HepG2 (cell line): Measurements from ENCODE around the gene BBS9. TPM values are rescaled to one million over a fixed set of nuclear protein-coding genes. Genes with fewer than 3 reads are reported as not detected.

ENCODE experiments used
- ATAC-seq: fragments of 200-7000 bp; cut with Tn5 transposase; 3 replicates; pipeline ENCODE4 v1.9.1; 2020; ENCODE audit warnings: mild to moderate bottlenecking, moderate library complexity
- BruUV-seq: library from RNA; stranded (reverse); fragments of 400-500 nt; replicated peaks from 2 replicates; lab custom pipeline; 2021; lab: Mats Ljungman, UMichigan
- CTCF ChIA-PET: fragments of 300-600 bp; formaldehyde crosslinking; extraction: SDS; loops from one replicate; lab custom pipeline; 2021; ENCODE audit warnings: low total read pairs, inconsistent platforms, low intra/inter-chr PET ratio; lab: Yijun Ruan, JAX
- POLR2A ChIA-PET: fragments of 350-600 bp; sonication (Branson Sonifier 250); formaldehyde crosslinking; loops from one replicate; lab custom pipeline; 2020; ENCODE audit warnings: antibody characterized with exemption, inconsistent platforms; lab: Yijun Ruan, JAX
- DNase-seq: peaks from one replicate; pipeline ENCODE4 v3.0.0-alpha.2; 2015; ENCODE audit warnings: low spot score
- FAIRE-seq: peaks from 3 replicates; lab custom pipeline; 2011; peaks lifted over from hg19 to GRCh38; lab: Jason Lieb, UNC
- H2AFZ ChIP-seq: one replicate; pipeline ENCODE4 v1.6.1; 2011; ENCODE audit warnings: low read length, inconsistent platforms
- H3K27ac ChIP-seq: fragments of 300-600 bp; 3 replicates; pipeline ENCODE4 v1.8.0; 2011; ENCODE audit warnings: mixed run types, mild to moderate bottlenecking, mixed read lengths, low read length, inconsistent platforms; ENCODE audit not compliant: insufficient read depth; ENCODE audit errors: extremely low read length
- H3K27me3 ChIP-seq, 2 experiments: fragments of 200-600 bp in 1 of 2; 2 replicates in 1 of 2; 3 replicates in 1 of 2; pipeline versions ENCODE4 v1.6.0 to v1.8.0; 2011; ENCODE audit warnings: low read length in 2 of 2, mild to moderate bottlenecking in 2 of 2, moderate library complexity in 2 of 2, inconsistent platforms in 1 of 2; ENCODE audit not compliant: insufficient read depth in 2 of 2, control insufficient read depth in 1 of 2
- H3K36me3 ChIP-seq, 2 experiments: fragments of 200-600 bp in 1 of 2; replicated peaks in 1 of 2; 2 replicates in 1 of 2; 3 replicates in 1 of 2; pipeline versions ENCODE4 v1.5.1 to v1.8.0; 2011; ENCODE audit warnings: low read length in 2 of 2, inconsistent platforms in 1 of 2; ENCODE audit not compliant: insufficient read depth in 2 of 2, control insufficient read depth in 1 of 2
- H3K4me1 ChIP-seq: 2 replicates; pipeline ENCODE4 v1.5.1; 2012; ENCODE audit warnings: low read length, inconsistent platforms; ENCODE audit not compliant: insufficient read depth
- H3K4me2 ChIP-seq: 2 replicates; pipeline ENCODE4 v1.6.0; 2011; ENCODE audit warnings: low read depth, low read length, inconsistent platforms
- H3K4me3 ChIP-seq, 3 experiments: fragments of 200-600 bp in 1 of 3; sonication (generic), shearing (Covaris generic) in 1 of 3; replicated peaks in 1 of 3; 2 replicates each; pipeline ENCODE4 v1.5.1; 2011 to 2016; ENCODE audit warnings: low read length in 3 of 3, inconsistent platforms in 2 of 3, low read depth in 2 of 3, mild to moderate bottlenecking in 2 of 3, control low read depth in 1 of 3, mixed read lengths in 1 of 3; ENCODE audit not compliant: insufficient read depth in 1 of 3
- H3K79me2 ChIP-seq: one replicate; pipeline ENCODE4 v1.6.1; 2011; ENCODE audit warnings: low read length, inconsistent platforms; ENCODE audit not compliant: insufficient read depth
- H3K9ac ChIP-seq: 2 replicates; pipeline ENCODE4 v1.6.0; 2011; ENCODE audit warnings: mild to moderate bottlenecking, low read depth, low read length, inconsistent platforms; ENCODE audit not compliant: insufficient read depth
- H3K9me3 ChIP-seq: 2 replicates; pipeline ENCODE4 v1.5.1; 2012; ENCODE audit warnings: mild to moderate bottlenecking, low read length
- H4K20me1 ChIP-seq: 2 replicates; pipeline ENCODE4 v1.6.0; 2011; ENCODE audit warnings: inconsistent platforms, mild to moderate bottlenecking, low read length, moderate library complexity; ENCODE audit not compliant: insufficient read depth
- BCL6 ChIP-seq: IDR thresholded peaks from 2 replicates; pipeline ENCODE4 v1.6.1; 2016; ENCODE audit warnings: missing genetic modification reagents, missing compliant biosample characterization
- CAMTA2 ChIP-seq: sonication (generic); formaldehyde crosslinking; IDR thresholded peaks from 2 replicates; pipeline ENCODE4 v1.4.0; 2020; ENCODE audit warnings: mild to moderate bottlenecking, missing genetic modification reagents, borderline replicate concordance
- CEBPB ChIP-seq: IDR thresholded peaks from 2 replicates; pipeline ENCODE4 v1.6.1; 2011; ENCODE audit warnings: low read depth, low read length, improper control_type of control experiment, borderline replicate concordance
- CTCF ChIP-seq: sonication (generic); formaldehyde crosslinking; IDR thresholded peaks from 2 replicates; pipeline ENCODE4 v1.5.0; 2020; ENCODE audit warnings: mild to moderate bottlenecking, missing genetic modification reagents, moderate library complexity
- MYPOP ChIP-seq: sonication (generic); formaldehyde crosslinking; IDR thresholded peaks from 2 replicates; pipeline ENCODE4 v1.8.1; 2023; ENCODE audit warnings: mild to moderate bottlenecking, moderate library complexity, missing genetic modification reagents
- RAD51 ChIP-seq: fragments of 450-650 bp; IDR thresholded peaks from 2 replicates; pipeline ENCODE4 v1.6.1; 2016; ENCODE audit warnings: borderline replicate concordance
- SMC3 ChIP-seq: IDR thresholded peaks from 2 replicates; pipeline ENCODE4 v1.6.1; 2011; ENCODE audit warnings: low read length, improper control_type of control experiment
- STAG1 ChIP-seq: sonication (generic); formaldehyde crosslinking; IDR thresholded peaks from 2 replicates; pipeline ENCODE4 v1.4.0; 2020; ENCODE audit warnings: missing genetic modification reagents
- XRCC5 ChIP-seq: fragments of 200-400 bp; formaldehyde crosslinking; optimal IDR thresholded peaks from 2 replicates; pipeline ENCODE3; 2017; ENCODE audit warnings: mild to moderate bottlenecking, low read length
- YEATS4 ChIP-seq: sonication (generic); formaldehyde crosslinking; IDR thresholded peaks from 2 replicates; pipeline ENCODE4 v1.4.0; 2020; ENCODE audit warnings: missing genetic modification reagents, borderline replicate concordance
- ZFP82 ChIP-seq: sonication (generic); formaldehyde crosslinking; IDR thresholded peaks from 2 replicates; pipeline ENCODE4 v1.5.1; 2020; ENCODE audit warnings: mild to moderate bottlenecking, missing genetic modification reagents, borderline replicate concordance
- ZNF17 ChIP-seq: sonication (generic); formaldehyde crosslinking; IDR thresholded peaks from 2 replicates; pipeline ENCODE4 v1.5.0; 2020; ENCODE audit warnings: mild to moderate bottlenecking, missing genetic modification reagents
- ZNF30 ChIP-seq: sonication (generic); formaldehyde crosslinking; IDR thresholded peaks from 2 replicates; pipeline ENCODE4 v1.5.0; 2020; ENCODE audit warnings: mild to moderate bottlenecking, missing genetic modification reagents
- ZNF777 ChIP-seq: sonication (generic); formaldehyde crosslinking; IDR thresholded peaks from 2 replicates; pipeline ENCODE4 v1.4.0; 2020; ENCODE audit warnings: missing genetic modification reagents
- WGBS: methylation state at CpG from one replicate; pipeline ENCODE4 v1.1.6; 2017; ENCODE audit warnings: low lambda C conversion rate; 5-methylcytosine and 5-hydroxymethylcytosine counted together
- in situ Hi-C: cut with HindIII; loops from 2 replicates; pipeline ENCODE4 v1.10.0; 2017; ENCODE audit warnings: low pct_unique_long_range_greater_than_20kb; ENCODE audit not compliant: extremely low pct_ligation_motif_present
- intact Hi-C: fragments of 100-400 bp; cut with micrococcal nuclease; formaldehyde crosslinking; loops from one replicate; pipeline ENCODE4 v1.10.0; 2022; ENCODE audit not compliant: unreplicated experiment
- polyA plus RNA-seq, 8 experiments: library from polyadenylated mRNA; depleted of rRNA in 3 of 8; stranded (reverse) in 7 of 8; unstranded in 1 of 8; fragments of >200 nt; fragmentation: Illumina TruSeq in 4 of 8; extraction: Trizol in 4 of 8; gene quantifications; 2 replicates each; pipeline versions ENCODE4 v1.2.1 to v1.2.3, GENCODE V29; 2011 to 2016; ENCODE audit warnings: low read depth in 4 of 8, missing spikeins in 1 of 8, mixed read lengths in 1 of 8; ENCODE audit not compliant: insufficient read depth in 1 of 8
- total RNA-seq, 5 experiments: library from RNA; depleted of rRNA; stranded (reverse); fragments of >200 nt; fragmentation: Illumina TruSeq; extraction: Trizol; gene quantifications; 2 replicates each; pipeline ENCODE4 v1.2.3, GENCODE V29; 2016; ENCODE audit warnings: low read depth in 1 of 5

Gene BBS9
- total and polyA plus RNA-seq, 2 of the 13 experiments (the other 11 are each of a cell fraction or from before 2014, with no cell fraction given) = 5.1 to 7.8 TPM

- no peak overlapping the region for H3K4me3 ChIP-seq
- no peak overlapping the region for H2AFZ ChIP-seq
- H4K20me1 ChIP-seq = no peaks in the 10 kb centered on the region
- intact Hi-C loops = loop anchor here (10.0 kb wide), 1 partner anchor 214 kb away; no protein-coding TSS in a partner anchor
- POLR2A ChIA-PET = no interaction called here
- BruUV-seq = no TSS peak
- 0% methylated on average over 1 of the region's 1 CpG for WGBS
- ATAC-seq = no peak
- peaks cover 11% of the 10 kb centered on the region for H3K4me1 ChIP-seq
- H3K36me3 ChIP-seq = no peaks in the 10 kb centered on the region
- TF ChIP-seq ZNF777 (no peak), CAMTA2 (CRISPR knock-in tag) (no peak), YEATS4 (CRISPR knock-in tag) (no peak), ZNF17 (CRISPR knock-in tag) (no peak), ZFP82 (CRISPR knock-in tag) (no peak), CEBPB (no peak)
- H3K9ac ChIP-seq = no peak overlapping the region
- no peak for FAIRE-seq
- no peak overlapping the region for H3K27ac ChIP-seq
- H3K79me2 ChIP-seq = no peaks in the 10 kb centered on the region
- DNase-seq = no peak
- no peaks in the 10 kb centered on the region for H3K9me3 ChIP-seq
- in situ Hi-C loops = loop anchor here (10.0 kb wide), 1 partner anchor 274 kb away; no protein-coding TSS in a partner anchor
- H3K27me3 ChIP-seq = no peaks in the 10 kb centered on the region
- no peak overlapping the region for H3K4me2 ChIP-seq
- CTCF ChIA-PET = no interaction called here
Measured at GRCh38 chr7:33458581-33458980, 329.2 kb downstream of the BBS9 start.

- Histone ChIP-seq H3K36me3 (no peaks in the 10 kb centered on the region), H3K4me1 (peaks cover 10% of the 10 kb centered on the region; the same call in 1 of the 2 replicates), H3K27ac (no peak overlapping the region), H3K9ac (no peak overlapping the region), H3K4me3 (no peak overlapping the region), H3K27me3 (no peaks in the 10 kb centered on the region), H3K9me3 (no peaks in the 10 kb centered on the region), H4K20me1 (no peaks in the 10 kb centered on the region), H3K79me2 (no peaks in the 10 kb centered on the region), H3K4me2 (peak overlapping the region; percentile 36; the same call in 1 of the 2 replicates), H2AFZ (peak overlapping the region; percentile 20)
- no TSS peak for BruUV-seq
- in situ Hi-C loops (loop anchor here (10.0 kb wide), 1 partner anchor 275 kb away; no protein-coding TSS in a partner anchor), intact Hi-C loops (loop anchor here (1.0 to 10.0 kb wide), 3 partner anchors 215 to 285 kb away; no protein-coding TSS in a partner anchor)
- TF ChIP-seq XRCC5 = peak; percentile 35
- TF ChIP-seq CTCF = peak; percentile 52
- peak; percentile 43; the same call in 1 of the 2 replicates for TF ChIP-seq SMC3
- no peak for TF ChIP-seq MYPOP (CRISPR knock-in tag)
- TF ChIP-seq STAG1 (CRISPR knock-in tag) = peak; percentile 50
- TF ChIP-seq BCL6 (CRISPR knock-in tag) = no peak
- TF ChIP-seq RAD51 = no peak
- no peak for TF ChIP-seq ZNF30 (CRISPR knock-in tag)
- ChIA-PET CTCF (interaction anchor here (0.6 to 1.9 kb wide), 3 partner anchors 216 to 285 kb away, joined by 3 read pairs; no protein-coding TSS in a partner anchor), POLR2A (no interaction called here)
- peak; percentile 41 for DNase-seq
- ATAC-seq = peak; percentile 99
- peak; percentile 55 for FAIRE-seq
- 0% methylated on average over 1 of the region's 1 CpG for WGBS
Measured at GRCh38 chr7:33459340-33459751, 330.0 kb downstream of the BBS9 start.
